Fibroblast of pulmonary artery (primary cell): ENCODE measurements around the gene SELENOT.

ENCODE experiments used
- DNase-seq: peaks from one replicate; pipeline ENCODE4 v3.0.0-alpha.2; 2010; ENCODE audit warnings: low read depth
- H3K4me3 ChIP-seq: replicated peaks from 2 replicates; pipeline ENCODE4 v1.5.1; 2011; ENCODE audit warnings: low read depth, mild to moderate bottlenecking, control low read depth, low read length, moderate library complexity
- CTCF ChIP-seq: IDR thresholded peaks from 2 replicates; pipeline ENCODE4 v1.5.1; 2011; ENCODE audit warnings: mild to moderate bottlenecking, control low read depth, low read length, inconsistent platforms; ENCODE audit errors: missing control alignments

The SELENOT gene

GRCh38 chr3:150581174-150581573 is 21.9 kb upstream of the SELENOT start:
- H3K4me3 ChIP-seq, result no peak overlapping the region
- DNase-seq, result no peak
- no peak for TF ChIP-seq CTCF

- DNase-seq, result no peak
- H3K4me3 ChIP-seq, result no peak overlapping the region
- TF ChIP-seq CTCF, result no peak
Measured at GRCh38 chr3:150582620-150583019, 20.5 kb upstream of the SELENOT start.

GRCh38 chr3:150583028-150583427 is 20.1 kb upstream of the SELENOT start:
- TF ChIP-seq CTCF, result no peak
- DNase-seq, result no peak
- no peak overlapping the region for H3K4me3 ChIP-seq

GRCh38 chr3:150588027-150588830 is 14.9 kb upstream of the SELENOT start:
- DNase-seq, result no peak
- no peak overlapping the region for H3K4me3 ChIP-seq
- TF ChIP-seq CTCF, result no peak

GRCh38 chr3:150589759-150590158 is 13.4 kb upstream of the SELENOT start:
- TF ChIP-seq CTCF, result no peak
- no peak for DNase-seq
- no peak overlapping the region for H3K4me3 ChIP-seq

- H3K4me3 ChIP-seq, result no peak overlapping the region
- no peak for DNase-seq
- no peak for TF ChIP-seq CTCF
Measured at GRCh38 chr3:150594150-150594549, 9.0 kb upstream of the SELENOT start.

- no peak for DNase-seq
- no peak overlapping the region for H3K4me3 ChIP-seq
- TF ChIP-seq CTCF, result no peak
Measured at GRCh38 chr3:150597646-150598045, 5.5 kb upstream of the SELENOT start.
